IMR-90 (cell line): ENCODE measurements around the gene TMEM200A. TPM values are rescaled to one million over a fixed set of nuclear protein-coding genes. Genes with fewer than 3 reads are reported as not detected.

Experiments
- ATAC-seq: fragments of 200-7000 bp; cut with Tn5 transposase; 2 replicates; pipeline ENCODE4 v1.9.1; 2020; ENCODE audit warnings: low read depth, mild to moderate bottlenecking, moderate library complexity
- BruUV-seq: library from RNA; stranded (reverse); fragments of 400-500 nt; replicated peaks from 2 replicates; lab custom pipeline; 2021; lab: Mats Ljungman, UMichigan
- CTCF ChIA-PET: fragments of 300-600 bp; formaldehyde crosslinking; extraction: SDS; loops from one replicate; lab custom pipeline; 2021; ENCODE audit warnings: antibody characterized with exemption; lab: Yijun Ruan, JAX
- POLR2A ChIA-PET: fragments of 300-600 bp; sonication (Branson Sonifier 250); formaldehyde crosslinking; loops from one replicate; lab custom pipeline; 2022; ENCODE audit warnings: antibody characterized with exemption; ENCODE audit not compliant: unreplicated experiment; lab: Charles Lee
- DNase-seq: peaks from one replicate; pipeline ENCODE4 v3.0.0; 2013
- H2AFZ ChIP-seq: replicated peaks from 2 replicates; pipeline ENCODE3; 2013; ENCODE audit warnings: low read length, mild to moderate bottlenecking; ENCODE audit not compliant: poor library complexity
- H2AK5ac ChIP-seq: 2 replicates; pipeline ENCODE4 v1.6.1; 2013; ENCODE audit warnings: low read depth, low read length, inconsistent platforms
- H2AK9ac ChIP-seq: replicated peaks from 2 replicates; pipeline ENCODE3; 2013; ENCODE audit warnings: mild to moderate bottlenecking, low read depth, low read length, moderate library complexity; ENCODE audit not compliant: poor library complexity
- H2BK120ac ChIP-seq: 2 replicates; pipeline ENCODE4 v1.6.1; 2013; ENCODE audit warnings: low read depth, low read length, inconsistent platforms
- H2BK15ac ChIP-seq: 3 replicates; pipeline ENCODE4 v1.6.1; 2013; ENCODE audit warnings: low read depth, low read length, inconsistent platforms
- H2BK20ac ChIP-seq: 2 replicates; pipeline ENCODE4 v1.6.1; 2013; ENCODE audit warnings: low read depth, mild to moderate bottlenecking, inconsistent platforms, low read length, moderate library complexity
- H2BK5ac ChIP-seq: 2 replicates; pipeline ENCODE4 v1.6.1; 2013; ENCODE audit warnings: mild to moderate bottlenecking, low read depth, low read length, inconsistent platforms; ENCODE audit not compliant: poor library complexity, severe bottlenecking
- H3K14ac ChIP-seq: replicated peaks from 2 replicates; pipeline ENCODE4 v1.6.1; 2013; ENCODE audit warnings: low read depth, low read length, inconsistent platforms
- H3K18ac ChIP-seq: 2 replicates; pipeline ENCODE4 v1.6.1; 2013; ENCODE audit warnings: low read depth, low read length, control low read depth
- H3K23ac ChIP-seq: 2 replicates; pipeline ENCODE4 v1.6.1; 2013; ENCODE audit warnings: low read depth, low read length, inconsistent platforms
- H3K27ac ChIP-seq: 2 replicates; pipeline ENCODE4 v1.5.1; 2013; ENCODE audit warnings: mild to moderate bottlenecking, control low read depth, low read length; ENCODE audit not compliant: insufficient read depth
- H3K27me3 ChIP-seq: 2 replicates; pipeline ENCODE4 v1.6.1; 2013; ENCODE audit warnings: low read length; ENCODE audit not compliant: control insufficient read depth, insufficient read depth
- H3K36me3 ChIP-seq: 2 replicates; pipeline ENCODE4 v1.6.1; 2013; ENCODE audit warnings: low read length, mixed read lengths; ENCODE audit not compliant: control insufficient read depth, insufficient read depth
- H3K4ac ChIP-seq: 2 replicates; pipeline ENCODE4 v1.6.1; 2013; ENCODE audit warnings: low read depth, low read length, inconsistent platforms
- H3K4me1 ChIP-seq: 2 replicates; pipeline ENCODE4 v1.6.1; 2013; ENCODE audit warnings: low read length, mixed read lengths; ENCODE audit not compliant: control insufficient read depth, insufficient read depth
- H3K4me2 ChIP-seq: 2 replicates; pipeline ENCODE4 v1.6.1; 2013; ENCODE audit warnings: low read depth, mild to moderate bottlenecking, control low read depth, low read length, moderate library complexity
- H3K4me3 ChIP-seq: 2 replicates; pipeline ENCODE4 v1.5.1; 2013; ENCODE audit warnings: low read depth, mild to moderate bottlenecking, control low read depth, low read length, moderate library complexity; ENCODE audit not compliant: insufficient read depth
- H3K56ac ChIP-seq: 2 replicates; pipeline ENCODE4 v1.6.1; 2013; ENCODE audit warnings: low read length, inconsistent platforms; ENCODE audit not compliant: insufficient read depth; ENCODE audit errors: extremely low read depth
- H3K79me1 ChIP-seq, 2 experiments: 2 replicates each; pipeline ENCODE4 v1.6.1; 2013; ENCODE audit warnings: low read length in 2 of 2, inconsistent platforms in 1 of 2, low read depth in 1 of 2
- H3K9ac ChIP-seq: 2 replicates; pipeline ENCODE4 v1.6.1; 2013; ENCODE audit warnings: low read depth, low read length, control low read depth
- H3K9me1 ChIP-seq: 2 replicates; pipeline ENCODE4 v1.6.1; 2013; ENCODE audit warnings: low read length, inconsistent platforms; ENCODE audit not compliant: insufficient read depth
- H3K9me3 ChIP-seq: 2 replicates; pipeline ENCODE4 v1.6.1; 2013; ENCODE audit warnings: low read length; ENCODE audit not compliant: control insufficient read depth, insufficient read depth
- H4K20me1 ChIP-seq: 2 replicates; pipeline ENCODE4 v1.6.1; 2013; ENCODE audit warnings: low read length, inconsistent platforms; ENCODE audit not compliant: insufficient read depth
- H4K5ac ChIP-seq: 2 replicates; pipeline ENCODE4 v1.6.1; 2013; ENCODE audit warnings: mild to moderate bottlenecking, low read depth, low read length, control low read depth
- H4K8ac ChIP-seq, 2 experiments: 2 replicates each; pipeline ENCODE4 v1.6.1; 2013; ENCODE audit warnings: low read depth in 2 of 2, low read length in 2 of 2, control low read depth in 1 of 2, inconsistent platforms in 1 of 2
- H4K91ac ChIP-seq: 2 replicates; pipeline ENCODE4 v1.6.1; 2013; ENCODE audit warnings: low read depth, low read length, inconsistent platforms; ENCODE audit not compliant: insufficient read depth
- BHLHE40 ChIP-seq: fragments of 150-350 bp; IDR thresholded peaks from 2 replicates; pipeline ENCODE4 v1.6.1; 2016; ENCODE audit warnings: mild to moderate bottlenecking, low read depth, low read length
- CEBPB ChIP-seq: IDR thresholded peaks from 2 replicates; pipeline ENCODE4 v1.6.1; 2012; ENCODE audit warnings: low read depth, low read length, improper control_type of control experiment
- CHD1 ChIP-seq: IDR thresholded peaks from 2 replicates; pipeline ENCODE4 v1.6.1; 2012; ENCODE audit warnings: low read depth, low read length, improper control_type of control experiment
- CTCF ChIP-seq: conservative IDR thresholded peaks from 2 replicates; pipeline ENCODE4 v1.5.1; 2012; ENCODE audit warnings: mild to moderate bottlenecking, low read depth, low read length, improper control_type of control experiment
- ELK1 ChIP-seq: fragments of 150-350 bp; IDR thresholded peaks from 2 replicates; pipeline ENCODE4 v1.6.1; 2016; ENCODE audit warnings: low read depth, mild to moderate bottlenecking, low read length, moderate library complexity, borderline replicate concordance
- FOS ChIP-seq: fragments of 150-350 bp; IDR thresholded peaks from 2 replicates; pipeline ENCODE4 v1.6.1; 2016; ENCODE audit warnings: low read depth, low read length
- MAFK ChIP-seq: IDR thresholded peaks from 2 replicates; pipeline ENCODE4 v1.6.1; 2012; ENCODE audit warnings: low read depth, low read length, improper control_type of control experiment
- MAZ ChIP-seq: IDR thresholded peaks from 2 replicates; pipeline ENCODE4 v1.6.1; 2012; ENCODE audit warnings: low read depth, mild to moderate bottlenecking, low read length, improper control_type of control experiment, moderate library complexity, borderline replicate concordance
- MXI1 ChIP-seq: IDR thresholded peaks from 2 replicates; pipeline ENCODE4 v1.6.1; 2012; ENCODE audit warnings: low read depth, mild to moderate bottlenecking, low read length, moderate library complexity, borderline replicate concordance
- NFE2L2 ChIP-seq: fragments of 150-350 bp; IDR thresholded peaks from 2 replicates; pipeline ENCODE4 v1.6.1; 2016; ENCODE audit warnings: low read depth, mild to moderate bottlenecking, low read length
- POLR2A ChIP-seq: IDR thresholded peaks from 2 replicates; pipeline ENCODE4 v1.6.1; 2012; ENCODE audit warnings: mild to moderate bottlenecking, low read depth, low read length
- RAD21 ChIP-seq: IDR thresholded peaks from 2 replicates; pipeline ENCODE4 v1.6.1; 2012; ENCODE audit warnings: low read length, improper control_type of control experiment
- RCOR1 ChIP-seq: IDR thresholded peaks from 2 replicates; pipeline ENCODE4 v1.6.1; 2012; ENCODE audit warnings: mild to moderate bottlenecking, low read length, improper control_type of control experiment; ENCODE audit not compliant: insufficient replicate concordance
- RFX5 ChIP-seq: IDR thresholded peaks from 2 replicates; pipeline ENCODE4 v1.8.0; 2012; ENCODE audit warnings: low read depth, mild to moderate bottlenecking, low read length, moderate library complexity
- SMC3 ChIP-seq: fragments of 150-350 bp; IDR thresholded peaks from 2 replicates; pipeline ENCODE4 v1.6.1; 2016; ENCODE audit warnings: low read depth, mild to moderate bottlenecking, antibody characterized with exemption, low read length, moderate library complexity
- USF2 ChIP-seq: fragments of 150-350 bp; IDR thresholded peaks from 2 replicates; pipeline ENCODE4 v1.6.1; 2017; ENCODE audit warnings: mild to moderate bottlenecking, antibody characterized with exemption, low read length, low read depth
- WGBS, 2 experiments: methylation state at CpG; one replicate each; pipeline versions ENCODE4 v1.1.5 to v1.1.7; 2013; ENCODE audit warnings: missing lambda C conversion rate in 2 of 2; ENCODE audit not compliant: insufficient read length in 1 of 2; ENCODE audit errors: extremely low coverage in 2 of 2; 5-methylcytosine and 5-hydroxymethylcytosine counted together
- dilution Hi-C: fragments of 300-500 bp; cut with HindIII; formaldehyde crosslinking; loops from one replicate; pipeline ENCODE4 v1.14.3; 2018; ENCODE audit warnings: low sequenced_read_pairs; ENCODE audit not compliant: unreplicated experiment
- in situ Hi-C: fragments of 300-500 bp; cut with MboI; formaldehyde crosslinking; loops from 3 replicates; pipeline ENCODE4 v1.14.3; 2019; ENCODE audit warnings: low sequenced_read_pairs, inconsistent platforms, mixed read lengths
- intact Hi-C: fragments of 100-400 bp; cut with micrococcal nuclease; formaldehyde crosslinking; loops from 2 replicates; pipeline ENCODE4 v1.10.0; 2022
- polyA plus RNA-seq, 3 experiments: library from polyadenylated mRNA; depleted of rRNA; stranded (reverse); fragments of >200 nt; gene quantifications; 2 replicates each; pipeline ENCODE4 v1.2.3, GENCODE V29; 2012; ENCODE audit warnings: low replicate concordance in 1 of 3
- total RNA-seq: library from RNA; depleted of rRNA; stranded (reverse); fragments of >200 nt; gene quantifications from 2 replicates; pipeline ENCODE4 v1.2.3, GENCODE V29; 2012

TMEM200A gene
- total and polyA plus RNA-seq, 2 of the 4 experiments (the other 2 are of a cell fraction), result 22.8 to 37.1 TPM

- Histone ChIP-seq H4K91ac (no peak overlapping the region), H2BK120ac (no peak overlapping the region), H3K14ac (no peak overlapping the region), H2BK15ac (no peak overlapping the region), H3K4me2 (no peak overlapping the region), H3K36me3 (no peaks in the 10 kb centered on the region), H4K20me1 (no peaks in the 10 kb centered on the region), H3K4me3 (no peak overlapping the region), H2AK9ac (no peak overlapping the region), H4K5ac (no peak overlapping the region), H3K18ac (no peak overlapping the region), H3K9me1 (no peaks in the 10 kb centered on the region), H3K9ac (no peak overlapping the region), H3K79me1 (no peaks in the 10 kb centered on the region), H3K4ac (0 out of 2 replicates have a peak overlapping the region, but pooled peaks have one; percentile 11), H3K9me3 (no peaks in the 10 kb centered on the region; the same call in 1 of the 2 replicates), H3K23ac (no peak overlapping the region), H3K56ac (no peak overlapping the region), H2BK5ac (no peak overlapping the region), H2AFZ (peak overlapping the region; percentile 29), H3K27ac (no peak overlapping the region), H3K4me1 (peaks cover 2% of the 10 kb centered on the region; the same call in 1 of the 2 replicates), H2AK5ac (no peak overlapping the region), H3K27me3 (no peaks in the 10 kb centered on the region; the same call in 1 of the 2 replicates), H4K8ac (no peak overlapping the region), H2BK20ac (no peak overlapping the region)
- in situ Hi-C loops, result no loop called here
- no peak for ATAC-seq
- no peak for DNase-seq
- CTCF ChIA-PET, result no interaction called here
- dilution Hi-C loops, result no loop called here
- BruUV-seq, result no TSS peak
- POLR2A ChIA-PET, result no interaction called here
- WGBS, 2 experiments, result 84% methylated on average over 3 of the region's 7 CpGs; no CpG with 5 or more reads in 1 of the 2 experiments
- intact Hi-C loops, result no loop called here
- TF ChIP-seq USF2, result no peak
- TF ChIP-seq RFX5, result no peak
- no peak for TF ChIP-seq FOS
- no peak for TF ChIP-seq MAZ
- TF ChIP-seq RCOR1, result no peak
- TF ChIP-seq BHLHE40, result no peak
- no peak for TF ChIP-seq RAD21
- no peak for TF ChIP-seq CEBPB
- no peak for TF ChIP-seq CHD1
- TF ChIP-seq POLR2A, result no peak
- no peak for TF ChIP-seq CTCF
- TF ChIP-seq MAFK, result no peak
- TF ChIP-seq MXI1, result no peak
- no peak for TF ChIP-seq NFE2L2
- no peak for TF ChIP-seq ELK1
- TF ChIP-seq SMC3, result no peak
Observed at GRCh38 chr6:130486417-130486816, 120.6 kb downstream of the TMEM200A start.
